ENCODE data around the gene RPL10.

The RPL10 gene

GRCh38 chrX:154443992-154444754, 46.0 kb downstream of the RPL10 start, which contains the start of gene FAM50A:
Gene FAM50A, plus strand, starts transcription at chrX:154444141. Its CDS starts 95 bp downstream, at chrX:154444236.
- peak in 1 of 2 donors; percentile 50 for DNase-seq (ENCODE audit: extremely low read depth in 1 of 2, low read depth in 1 of 2)

GRCh38 chrX:154444755-154445246, 46.6 kb downstream of the RPL10 start:
- DNase-seq (ENCODE audit: extremely low read depth in 1 of 2, low read depth in 1 of 2) = no peak

GRCh38 chrX:154445776-154446175, 47.6 kb downstream of the RPL10 start:
- no peak for DNase-seq (ENCODE audit: extremely low read depth in 1 of 2, low read depth in 1 of 2)

GRCh38 chrX:154446430-154446829, 48.3 kb downstream of the RPL10 start:
- DNase-seq (ENCODE audit: extremely low read depth in 1 of 2, low read depth in 1 of 2) = no peak

- DNase-seq (ENCODE audit: extremely low read depth in 1 of 2, low read depth in 1 of 2) = no peak
Observed at GRCh38 chrX:154448484-154448883, 50.3 kb downstream of the RPL10 start.

GRCh38 chrX:154449618-154450017, 51.4 kb downstream of the RPL10 start:
- no peak for DNase-seq (ENCODE audit: extremely low read depth in 1 of 2, low read depth in 1 of 2)

- no peak for DNase-seq (ENCODE audit: extremely low read depth in 1 of 2, low read depth in 1 of 2)
Observed at GRCh38 chrX:154450312-154450711, 52.1 kb downstream of the RPL10 start.
